SK-N-SH treated with all-trans-retinoic acid at 6 μM for 48 hours (cell line): ENCODE results near the gene LPXN.

Source experiments
- PATZ1 ChIP-seq: fragments of 250-450 bp; sonication (Bioruptor Pico); IDR thresholded peaks from 2 replicates; pipeline ENCODE4 v1.8.0; 2020; ENCODE audit warnings: mild to moderate bottlenecking, moderate library complexity, borderline replicate concordance
- RARB ChIP-seq: fragments of 250-450 bp; sonication (Bioruptor Pico); IDR thresholded peaks from 2 replicates; pipeline ENCODE4 v1.8.0; 2021; ENCODE audit warnings: mild to moderate bottlenecking, moderate library complexity

DNA sequence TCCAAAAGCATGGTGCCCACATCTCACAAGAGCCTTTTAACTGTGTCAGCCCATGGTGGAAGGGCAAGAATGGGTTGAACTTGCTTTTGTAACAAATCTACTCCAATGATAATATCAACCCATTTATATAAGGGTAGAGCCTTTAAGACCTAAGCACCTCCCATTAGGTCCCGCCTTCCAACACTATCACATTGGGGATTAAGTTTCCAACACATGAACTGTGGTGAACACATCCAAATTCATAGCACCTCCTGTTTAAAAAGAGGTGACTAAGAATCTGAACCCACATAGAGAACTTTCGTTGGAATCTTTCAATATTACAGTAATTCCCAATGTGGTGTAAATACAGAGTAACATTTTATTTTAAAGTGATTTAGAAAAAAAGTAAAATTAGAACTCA is 37.6 kb upstream of the LPXN start:
- TF ChIP-seq PATZ1 (no peak), RARB (CRISPR knock-in tag) (no peak)
